Loucy (cell line): ENCODE measurements around the gene HDAC11.

Experiments used
- H2AFZ ChIP-seq: fragments of 200-600 bp; sonication (generic); 2 replicates; pipeline ENCODE4 v1.6.0; 2016; ENCODE audit warnings: antibody characterized with exemption, mild to moderate bottlenecking, low read length, moderate library complexity
- H3F3A ChIP-seq: fragments of 200-600 bp; 2 replicates; pipeline ENCODE4 v1.6.0; 2016; ENCODE audit warnings: antibody characterized with exemption, low read depth, mild to moderate bottlenecking
- H3K27me3 ChIP-seq: fragments of 200-600 bp; sonication (generic); 2 replicates; pipeline ENCODE4 v1.6.1; 2014; ENCODE audit warnings: low read length, mild to moderate bottlenecking; ENCODE audit not compliant: insufficient read depth, poor library complexity, severe bottlenecking
- H3K36me3 ChIP-seq: fragments of 200-600 bp; sonication (generic); 2 replicates; pipeline ENCODE4 v1.6.1; 2016; ENCODE audit warnings: low read length; ENCODE audit not compliant: insufficient read depth
- H3K4me1 ChIP-seq: fragments of 200-600 bp; sonication (generic); 2 replicates; pipeline ENCODE4 v1.5.1; 2014; ENCODE audit warnings: low read length, mild to moderate bottlenecking; ENCODE audit not compliant: insufficient read depth, poor library complexity, severe bottlenecking
- H3K4me2 ChIP-seq: fragments of 200-600 bp; sonication (generic); 2 replicates; pipeline ENCODE4 v1.6.0; 2014; ENCODE audit warnings: antibody characterized with exemption, low read length, low read depth, mild to moderate bottlenecking; ENCODE audit not compliant: poor library complexity, severe bottlenecking
- H3K4me3 ChIP-seq: fragments of 200-600 bp; sonication (generic); 2 replicates; pipeline ENCODE4 v1.5.1; 2014; ENCODE audit warnings: low read length, mild to moderate bottlenecking, mixed read lengths; ENCODE audit not compliant: poor library complexity, severe bottlenecking
- H3K79me2 ChIP-seq: fragments of 200-600 bp; sonication (generic); 2 replicates; pipeline ENCODE4 v1.6.1; 2014; ENCODE audit warnings: low read length; ENCODE audit not compliant: insufficient read depth
- H3K9ac ChIP-seq: fragments of 200-600 bp; sonication (generic); 2 replicates; pipeline ENCODE4 v1.6.0; 2014; ENCODE audit warnings: mild to moderate bottlenecking, low read depth, low read length, moderate library complexity; ENCODE audit not compliant: poor library complexity, severe bottlenecking
- H3K9me2 ChIP-seq: fragments of 200-600 bp; sonication (generic); replicated peaks from 2 replicates; pipeline ENCODE4 v1.6.1; 2016; ENCODE audit warnings: low read depth, low read length, mixed read lengths
- H3K9me3 ChIP-seq: fragments of 200-600 bp; sonication (generic); 2 replicates; pipeline ENCODE4 v1.6.1; 2014; ENCODE audit warnings: mild to moderate bottlenecking, antibody characterized with exemption, low read length, low read depth; ENCODE audit not compliant: insufficient read depth
- H4K20me1 ChIP-seq: fragments of 200-600 bp; sonication (generic); 2 replicates; pipeline ENCODE4 v1.6.0; 2014; ENCODE audit warnings: antibody characterized with exemption, low read length, mild to moderate bottlenecking; ENCODE audit not compliant: insufficient read depth, poor library complexity, severe bottlenecking
- EZH2phosphoT487 ChIP-seq: fragments of 200-600 bp; IDR thresholded peaks from 2 replicates; pipeline ENCODE4 v1.6.1; 2018; ENCODE audit warnings: antibody characterized with exemption, mild to moderate bottlenecking, moderate library complexity, borderline replicate concordance
- TF ChIP-seq, protein P1 (sequence below): fragments of 200-600 bp; sonication (generic); conservative IDR thresholded peaks from 2 replicates; pipeline ENCODE4 v1.5.1; 2014; ENCODE audit warnings: mild to moderate bottlenecking, antibody characterized with exemption, low read length

HDAC11 gene

DNA sequence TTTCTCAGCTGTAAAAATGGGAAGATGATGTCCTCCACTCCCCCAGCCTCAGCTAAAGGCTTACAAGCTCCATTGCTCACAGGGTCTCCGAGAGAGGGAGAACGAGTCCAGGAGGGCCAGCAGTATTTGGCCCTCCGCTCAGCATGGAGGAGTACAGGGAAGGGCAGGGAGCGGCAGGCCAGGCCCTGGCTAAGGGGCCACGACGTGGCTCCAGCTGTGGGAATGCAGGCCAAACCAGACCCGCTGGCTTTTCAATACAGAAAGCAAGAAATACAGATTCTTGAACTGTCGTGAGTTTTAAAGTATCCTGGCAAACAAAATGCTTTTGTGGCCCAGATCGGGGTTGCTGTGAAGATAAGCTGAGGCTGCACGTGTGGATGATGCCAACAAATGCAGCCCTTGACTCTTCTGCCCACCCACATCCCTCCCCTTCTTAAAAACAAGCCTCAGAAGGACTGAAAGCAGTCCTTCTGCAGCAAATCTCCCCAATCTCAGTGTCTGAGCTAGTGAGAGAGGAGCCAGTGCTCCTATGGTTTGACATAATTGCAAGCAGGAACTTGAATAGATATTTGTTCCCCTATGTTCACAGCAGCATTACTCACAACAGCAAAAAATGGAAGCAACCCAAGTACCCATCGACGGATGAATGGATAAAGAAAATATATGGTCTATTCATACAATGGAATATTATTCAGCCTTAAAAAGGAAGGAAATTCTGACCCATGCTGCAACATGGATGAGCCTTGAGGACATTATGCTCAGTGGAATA lies 50.3 kb downstream of the HDAC11 start:
- Histone ChIP-seq H3K4me2 (no peak overlapping the region), H3K9ac (no peak overlapping the region), H3K9me3 (no peaks in the 10 kb centered on the region), H3K36me3 (no peaks in the 10 kb centered on the region), H2AFZ (no peak overlapping the region), H3K9me2 (no peaks in the 10 kb centered on the region), H3F3A (no peaks in the 10 kb centered on the region), H3K4me3 (no peak overlapping the region), H3K79me2 (no peaks in the 10 kb centered on the region), H3K27me3 (no peaks in the 10 kb centered on the region), H3K4me1 (no peaks in the 10 kb centered on the region), H4K20me1 (no peaks in the 10 kb centered on the region)
- TF ChIP-seq, protein P1, sequence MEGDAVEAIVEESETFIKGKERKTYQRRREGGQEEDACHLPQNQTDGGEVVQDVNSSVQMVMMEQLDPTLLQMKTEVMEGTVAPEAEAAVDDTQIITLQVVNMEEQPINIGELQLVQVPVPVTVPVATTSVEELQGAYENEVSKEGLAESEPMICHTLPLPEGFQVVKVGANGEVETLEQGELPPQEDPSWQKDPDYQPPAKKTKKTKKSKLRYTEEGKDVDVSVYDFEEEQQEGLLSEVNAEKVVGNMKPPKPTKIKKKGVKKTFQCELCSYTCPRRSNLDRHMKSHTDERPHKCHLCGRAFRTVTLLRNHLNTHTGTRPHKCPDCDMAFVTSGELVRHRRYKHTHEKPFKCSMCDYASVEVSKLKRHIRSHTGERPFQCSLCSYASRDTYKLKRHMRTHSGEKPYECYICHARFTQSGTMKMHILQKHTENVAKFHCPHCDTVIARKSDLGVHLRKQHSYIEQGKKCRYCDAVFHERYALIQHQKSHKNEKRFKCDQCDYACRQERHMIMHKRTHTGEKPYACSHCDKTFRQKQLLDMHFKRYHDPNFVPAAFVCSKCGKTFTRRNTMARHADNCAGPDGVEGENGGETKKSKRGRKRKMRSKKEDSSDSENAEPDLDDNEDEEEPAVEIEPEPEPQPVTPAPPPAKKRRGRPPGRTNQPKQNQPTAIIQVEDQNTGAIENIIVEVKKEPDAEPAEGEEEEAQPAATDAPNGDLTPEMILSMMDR = no peak
- no peak for TF ChIP-seq EZH2phosphoT487

DNA sequence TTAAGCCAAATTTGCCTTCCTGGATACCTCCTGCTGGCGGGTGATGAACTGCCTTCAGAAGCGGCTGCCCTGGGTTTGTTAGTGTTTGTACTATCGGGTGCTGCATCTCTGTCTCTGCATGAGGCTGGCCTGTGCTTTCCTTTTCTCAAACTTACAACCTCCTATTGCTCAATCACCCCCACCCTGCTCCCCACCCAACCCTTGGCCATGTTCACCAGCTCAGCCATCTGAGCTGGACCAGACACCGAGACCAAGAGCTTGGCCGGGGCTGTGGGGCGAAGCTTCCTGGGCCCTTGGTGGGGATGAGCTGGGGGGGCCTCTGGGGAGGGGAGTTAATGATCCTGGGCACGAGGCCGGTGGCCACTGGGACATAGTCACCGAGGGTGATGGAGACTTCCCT lies 52.0 kb downstream of the HDAC11 start:
- Histone ChIP-seq H3K4me1 (peaks cover 5% of the 10 kb centered on the region), H2AFZ (no peak overlapping the region), H3K36me3 (no peaks in the 10 kb centered on the region), H3K4me2 (no peak overlapping the region), H3K79me2 (no peaks in the 10 kb centered on the region), H3K27me3 (no peaks in the 10 kb centered on the region), H3F3A (no peaks in the 10 kb centered on the region), H3K9me3 (no peaks in the 10 kb centered on the region), H3K9me2 (no peaks in the 10 kb centered on the region), H3K4me3 (no peak overlapping the region), H3K9ac (no peak overlapping the region), H4K20me1 (no peaks in the 10 kb centered on the region)
- TF ChIP-seq, protein P1 = no peak
- no peak for TF ChIP-seq EZH2phosphoT487

DNA sequence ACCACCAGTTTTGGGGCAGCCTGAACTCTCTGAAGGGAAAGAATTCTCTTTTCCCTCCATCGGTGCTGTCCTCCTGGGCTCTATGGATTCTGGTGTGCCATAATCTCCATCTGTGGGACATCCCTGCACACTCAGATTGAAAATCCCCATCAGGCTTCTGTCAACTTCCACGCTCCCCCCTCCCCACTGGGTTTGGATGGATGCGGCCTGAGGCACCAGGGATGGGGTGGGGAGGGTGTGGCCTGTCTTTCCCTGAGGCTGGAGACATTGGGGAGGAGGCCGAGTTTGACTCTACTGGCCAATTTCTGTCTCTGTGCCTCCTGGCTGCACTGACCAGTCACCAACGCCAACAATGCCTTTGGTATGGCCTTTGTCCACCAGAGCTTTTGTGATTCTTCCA lies 52.5 kb downstream of the HDAC11 start:
- H3K79me2 ChIP-seq = no peaks in the 10 kb centered on the region
- H2AFZ ChIP-seq = no peak overlapping the region
- H3K27me3 ChIP-seq = no peaks in the 10 kb centered on the region
- no peak overlapping the region for H3K4me2 ChIP-seq
- H3K9me3 ChIP-seq = no peaks in the 10 kb centered on the region
- no peaks in the 10 kb centered on the region for H3K36me3 ChIP-seq
- H3K9me2 ChIP-seq = no peaks in the 10 kb centered on the region
- no peak overlapping the region for H3K9ac ChIP-seq
- no peak for TF ChIP-seq EZH2phosphoT487
- TF ChIP-seq, protein P1 = no peak
- H3F3A ChIP-seq = no peaks in the 10 kb centered on the region
- peaks cover 5% of the 10 kb centered on the region for H3K4me1 ChIP-seq
- no peak overlapping the region for H3K4me3 ChIP-seq
- H4K20me1 ChIP-seq = no peaks in the 10 kb centered on the region
